GM23338 (cell line): ENCODE results near the gene ECT2. TPM values are rescaled to one million over a fixed set of nuclear protein-coding genes. Genes with fewer than 3 reads are reported as not detected.
A peak's percentile ranks its signal among the peaks of the same experiment; 100 is the strongest.

Experiments used
- ATAC-seq: fragments of 200-7000 bp; cut with Tn5 transposase; 3 replicates; pipeline ENCODE4 v1.9.1; 2020
- DNase-seq: peaks from one replicate; pipeline ENCODE4 v3.0.0-alpha.2; 2015; ENCODE audit warnings: low spot score
- H2AFZ ChIP-seq: fragments of 200-600 bp; sonication (generic); 2 replicates; pipeline ENCODE4 v1.8.0; 2016; ENCODE audit warnings: antibody characterized with exemption, mild to moderate bottlenecking, moderate library complexity
- H3F3A ChIP-seq: fragments of 200-600 bp; sonication (generic); replicated peaks from 2 replicates; pipeline ENCODE4 v1.8.0; 2017; ENCODE audit warnings: antibody characterized with exemption, mixed run types, low read depth
- H3K27ac ChIP-seq: fragments of 200-600 bp; sonication (generic); 2 replicates; pipeline ENCODE4 v1.6.1; 2016; ENCODE audit warnings: low read depth
- H3K27me3 ChIP-seq: fragments of 200-600 bp; sonication (generic); 2 replicates; pipeline ENCODE4 v1.8.0; 2016; ENCODE audit warnings: mild to moderate bottlenecking, mixed run types, moderate library complexity; ENCODE audit not compliant: insufficient read depth
- H3K36me3 ChIP-seq: fragments of 200-600 bp; sonication (generic); 2 replicates; pipeline ENCODE4 v1.8.0; 2016; ENCODE audit warnings: mild to moderate bottlenecking; ENCODE audit not compliant: insufficient read depth
- H3K4me1 ChIP-seq: fragments of 200-600 bp; sonication (generic); 2 replicates; pipeline ENCODE4 v1.8.0; 2016; ENCODE audit warnings: mild to moderate bottlenecking, moderate library complexity; ENCODE audit not compliant: insufficient read depth
- H3K4me2 ChIP-seq: fragments of 200-600 bp; sonication (generic); 2 replicates; pipeline ENCODE4 v1.7.1; 2017; ENCODE audit warnings: mixed run types
- H3K4me3 ChIP-seq: fragments of 200-600 bp; sonication (generic); 2 replicates; pipeline ENCODE4 v1.6.1; 2016; ENCODE audit warnings: mixed run types
- H3K79me2 ChIP-seq: fragments of 200-600 bp; sonication (generic); replicated peaks from 2 replicates; pipeline ENCODE4 v1.8.0; 2017; ENCODE audit warnings: mild to moderate bottlenecking; ENCODE audit not compliant: insufficient read depth
- H3K9me2 ChIP-seq: fragments of 200-600 bp; sonication (generic); 2 replicates; pipeline ENCODE4 v1.8.0; 2017; ENCODE audit not compliant: insufficient read depth
- H4K20me1 ChIP-seq: fragments of 200-600 bp; sonication (generic); replicated peaks from 2 replicates; pipeline ENCODE4 v1.8.0; 2017; ENCODE audit warnings: mild to moderate bottlenecking; ENCODE audit not compliant: insufficient read depth
- H3K27ac Mint-ChIP-seq: 2 replicates; pipeline ENCODE4 v1.8.0; 2020; ENCODE audit warnings: inconsistent platforms, mild to moderate bottlenecking, moderate library complexity, mixed read lengths
- H3K27me3 Mint-ChIP-seq: 3 replicates; pipeline ENCODE4 v1.8.0; 2022; ENCODE audit warnings: low read depth, mild to moderate bottlenecking, moderate library complexity, mixed read lengths, inconsistent platforms; ENCODE audit not compliant: insufficient read depth, poor library complexity
- H3K36me3 Mint-ChIP-seq: 3 replicates; pipeline ENCODE4 v1.8.0; 2021; ENCODE audit warnings: low read depth, mild to moderate bottlenecking, inconsistent platforms, moderate library complexity, mixed read lengths
- H3K4me1 Mint-ChIP-seq: 3 replicates; pipeline ENCODE4 v1.8.0; 2020; ENCODE audit warnings: mild to moderate bottlenecking, inconsistent platforms, mixed read lengths
- H3K4me3 Mint-ChIP-seq: 3 replicates; pipeline ENCODE4 v1.8.0; 2021; ENCODE audit warnings: moderate library complexity, mild to moderate bottlenecking, inconsistent platforms, mixed read lengths
- H3K9me3 Mint-ChIP-seq: 3 replicates; pipeline ENCODE4 v1.8.0; 2020; ENCODE audit warnings: moderate library complexity, mild to moderate bottlenecking, inconsistent platforms, mixed read lengths
- CREB1 ChIP-seq: fragments of 250-450 bp; sonication (Bioruptor Pico); IDR thresholded peaks from 2 replicates; pipeline ENCODE4 v1.5.0; 2020; ENCODE audit warnings: low read depth, mild to moderate bottlenecking, moderate library complexity
- EZH2 ChIP-seq: fragments of 200-600 bp; sonication (generic); IDR thresholded peaks from one replicate; pipeline ENCODE4 v1.8.0; 2017; ENCODE audit warnings: antibody characterized with exemption, mild to moderate bottlenecking, low read depth; ENCODE audit not compliant: unreplicated experiment
- JUNB ChIP-seq: IDR thresholded peaks from one replicate; pipeline ENCODE4 v1.6.1; 2016; ENCODE audit warnings: antibody characterized with exemption; ENCODE audit not compliant: unreplicated experiment
- NANOG ChIP-seq: IDR thresholded peaks from 2 replicates; pipeline ENCODE4 v1.6.1; 2016; ENCODE audit warnings: antibody characterized with exemption, borderline replicate concordance
- POLR2AphosphoS5 ChIP-seq: IDR thresholded peaks from 2 replicates; pipeline ENCODE4 v1.6.1; 2016; ENCODE audit warnings: antibody characterized with exemption, low read depth
- STAT1 ChIP-seq: IDR thresholded peaks from one replicate; pipeline ENCODE4 v1.6.1; 2016; ENCODE audit warnings: antibody characterized with exemption; ENCODE audit not compliant: unreplicated experiment
- ZNF114 ChIP-seq: fragments of 250-450 bp; sonication (Bioruptor Pico); IDR thresholded peaks from 2 replicates; pipeline ENCODE4 v1.5.0; 2020; ENCODE audit warnings: mild to moderate bottlenecking, moderate library complexity
- ZNF331 ChIP-seq: fragments of 250-450 bp; sonication (Bioruptor Pico); IDR thresholded peaks from 2 replicates; pipeline ENCODE4 v1.5.0; 2020; ENCODE audit warnings: low read depth, mild to moderate bottlenecking, moderate library complexity
- polyA plus RNA-seq: library from polyadenylated mRNA; unstranded; fragments of >200 nt; fragmentation: Nextera tagmentation; extraction: Ambion mirVana; gene quantifications from 2 replicates; pipeline ENCODE4 v1.2.1, GENCODE V29; 2016
- total RNA-seq: library from RNA; depleted of rRNA; stranded (reverse); fragments of >200 nt; shearing (Covaris generic); gene quantifications from 2 replicates; pipeline ENCODE4 v1.2.3, GENCODE V29; 2014
- TF ChIP-seq, protein P1 (sequence below): IDR thresholded peaks from one replicate; pipeline ENCODE4 v1.6.1; 2018; ENCODE audit warnings: antibody characterized with exemption; ENCODE audit not compliant: unreplicated experiment
- TF ChIP-seq, protein P2 (sequence below): IDR thresholded peaks from 2 replicates; pipeline ENCODE4 v1.6.1; 2016; ENCODE audit warnings: antibody characterized with exemption

ECT2 gene
- total and polyA plus RNA-seq, 2 experiments from 2014 or later, result 102 to 111 TPM

DNA sequence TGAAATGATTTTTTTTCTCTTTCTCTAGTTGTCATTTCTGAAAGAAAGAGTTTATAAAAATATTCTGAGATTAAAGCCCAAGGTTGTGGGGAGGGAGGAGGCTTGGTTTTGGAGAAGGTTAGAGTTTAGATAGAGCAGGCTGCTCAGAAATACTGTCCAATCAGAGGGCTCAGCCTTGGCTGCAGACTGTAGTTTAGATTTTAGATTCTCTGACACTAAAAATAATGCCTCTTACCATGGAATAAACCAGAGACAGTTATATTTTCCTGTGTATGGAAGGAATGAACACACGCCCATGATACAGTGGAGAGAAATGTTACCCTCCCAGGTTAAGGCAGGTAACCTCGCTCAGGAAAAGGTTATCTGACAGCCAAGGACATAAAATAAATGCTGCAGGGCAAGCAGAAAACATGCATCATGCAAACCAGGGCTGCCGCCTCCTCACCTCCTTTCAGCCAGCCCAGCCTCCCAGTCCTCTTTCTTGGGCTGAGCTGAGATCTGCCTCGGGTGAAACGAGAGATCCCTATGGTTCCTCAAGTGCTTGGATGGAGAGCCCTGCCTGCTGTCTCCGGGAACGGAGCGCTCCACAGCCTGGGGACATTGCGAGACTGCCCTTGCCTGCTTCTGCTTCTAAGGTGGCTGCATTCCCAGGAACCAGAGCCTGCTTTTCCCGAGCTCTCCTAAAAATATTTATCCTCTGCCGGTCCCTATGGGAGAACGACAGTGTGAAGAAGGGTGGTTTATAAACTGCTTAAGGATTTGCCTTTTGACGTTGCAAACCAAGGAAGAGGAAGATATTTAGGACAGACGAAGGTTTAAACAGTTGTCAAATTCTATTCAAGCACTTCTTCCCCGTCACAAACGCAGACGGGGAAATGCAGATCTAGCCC is 40.5 kb upstream of the ECT2 start (continued):
- TF ChIP-seq, protein P1, sequence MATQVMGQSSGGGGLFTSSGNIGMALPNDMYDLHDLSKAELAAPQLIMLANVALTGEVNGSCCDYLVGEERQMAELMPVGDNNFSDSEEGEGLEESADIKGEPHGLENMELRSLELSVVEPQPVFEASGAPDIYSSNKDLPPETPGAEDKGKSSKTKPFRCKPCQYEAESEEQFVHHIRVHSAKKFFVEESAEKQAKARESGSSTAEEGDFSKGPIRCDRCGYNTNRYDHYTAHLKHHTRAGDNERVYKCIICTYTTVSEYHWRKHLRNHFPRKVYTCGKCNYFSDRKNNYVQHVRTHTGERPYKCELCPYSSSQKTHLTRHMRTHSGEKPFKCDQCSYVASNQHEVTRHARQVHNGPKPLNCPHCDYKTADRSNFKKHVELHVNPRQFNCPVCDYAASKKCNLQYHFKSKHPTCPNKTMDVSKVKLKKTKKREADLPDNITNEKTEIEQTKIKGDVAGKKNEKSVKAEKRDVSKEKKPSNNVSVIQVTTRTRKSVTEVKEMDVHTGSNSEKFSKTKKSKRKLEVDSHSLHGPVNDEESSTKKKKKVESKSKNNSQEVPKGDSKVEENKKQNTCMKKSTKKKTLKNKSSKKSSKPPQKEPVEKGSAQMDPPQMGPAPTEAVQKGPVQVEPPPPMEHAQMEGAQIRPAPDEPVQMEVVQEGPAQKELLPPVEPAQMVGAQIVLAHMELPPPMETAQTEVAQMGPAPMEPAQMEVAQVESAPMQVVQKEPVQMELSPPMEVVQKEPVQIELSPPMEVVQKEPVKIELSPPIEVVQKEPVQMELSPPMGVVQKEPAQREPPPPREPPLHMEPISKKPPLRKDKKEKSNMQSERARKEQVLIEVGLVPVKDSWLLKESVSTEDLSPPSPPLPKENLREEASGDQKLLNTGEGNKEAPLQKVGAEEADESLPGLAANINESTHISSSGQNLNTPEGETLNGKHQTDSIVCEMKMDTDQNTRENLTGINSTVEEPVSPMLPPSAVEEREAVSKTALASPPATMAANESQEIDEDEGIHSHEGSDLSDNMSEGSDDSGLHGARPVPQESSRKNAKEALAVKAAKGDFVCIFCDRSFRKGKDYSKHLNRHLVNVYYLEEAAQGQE, result no peak
- TF ChIP-seq CREB1 (no peak), ZNF114 (CRISPR knock-in tag) (no peak), JUNB (no peak), STAT1 (no peak), POLR2AphosphoS5 (no peak), EZH2 (no peak), ZNF331 (CRISPR knock-in tag) (no peak), NANOG (no peak)
- TF ChIP-seq, protein P2, sequence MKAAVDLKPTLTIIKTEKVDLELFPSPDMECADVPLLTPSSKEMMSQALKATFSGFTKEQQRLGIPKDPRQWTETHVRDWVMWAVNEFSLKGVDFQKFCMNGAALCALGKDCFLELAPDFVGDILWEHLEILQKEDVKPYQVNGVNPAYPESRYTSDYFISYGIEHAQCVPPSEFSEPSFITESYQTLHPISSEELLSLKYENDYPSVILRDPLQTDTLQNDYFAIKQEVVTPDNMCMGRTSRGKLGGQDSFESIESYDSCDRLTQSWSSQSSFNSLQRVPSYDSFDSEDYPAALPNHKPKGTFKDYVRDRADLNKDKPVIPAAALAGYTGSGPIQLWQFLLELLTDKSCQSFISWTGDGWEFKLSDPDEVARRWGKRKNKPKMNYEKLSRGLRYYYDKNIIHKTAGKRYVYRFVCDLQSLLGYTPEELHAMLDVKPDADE, result no peak

DNA sequence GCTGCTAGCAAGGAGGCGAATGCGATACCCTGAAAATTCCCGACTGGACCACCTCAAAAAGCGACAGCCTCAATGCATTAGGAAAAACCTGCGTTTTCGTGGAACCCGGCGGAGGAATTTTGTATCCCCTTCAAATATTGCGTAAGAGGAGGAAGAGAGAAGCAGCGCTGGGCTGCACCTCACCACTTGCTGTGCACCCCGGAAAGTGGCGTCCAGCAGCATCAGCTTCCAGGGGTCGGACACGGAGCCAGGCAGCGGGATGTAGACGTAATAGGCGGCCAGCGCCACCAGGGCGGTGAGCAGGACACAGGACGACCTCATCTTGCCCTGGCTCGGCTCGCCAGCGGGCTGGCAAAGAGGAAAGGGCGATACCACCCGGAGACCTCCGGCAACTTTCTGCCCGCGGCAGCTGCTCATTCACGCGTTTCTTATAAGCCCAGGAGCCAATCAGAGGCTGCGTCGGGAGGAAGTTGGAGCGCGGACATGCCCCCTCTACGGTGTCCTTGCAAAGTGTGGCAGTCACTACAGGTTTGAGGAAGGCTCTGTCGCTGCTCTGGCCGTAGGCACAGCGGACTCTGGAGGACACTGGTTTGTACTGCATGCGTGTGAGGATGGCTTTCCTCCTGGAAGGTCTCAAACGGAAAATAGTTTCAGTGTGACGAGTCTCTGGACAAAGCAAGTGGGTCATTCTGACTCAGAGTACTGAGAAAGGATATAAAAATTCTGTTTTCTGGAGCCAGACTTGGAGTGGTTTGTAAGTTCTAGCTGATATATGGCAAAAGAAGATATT is 39.7 kb upstream of the ECT2 start, which contains the start of gene NCEH1:
TSS of gene NCEH1 (minus strand) at position 404 of the 790 bp plus-strand sequence. CDS start at position 321, 83 bp downstream.
- H3K4me1 ChIP-seq, result no peaks in the 10 kb centered on the region; the same call in 1 of the 2 replicates
- Mint-ChIP-seq H3K4me3 (peak within 1 kb of the TSS; percentile 97), H3K27ac (peak within 1 kb of the TSS; percentile 41; the same call in 1 of the 2 replicates), H3K9me3 (no peaks in the 10 kb centered on the region), H3K4me1 (peaks cover 9% of the 10 kb centered on the region; the same call in 2 of the 3 replicates), H3K27me3 (peaks cover 5% of the 10 kb centered on the region), H3K36me3 (no peaks in the 10 kb centered on the region)
- H3K27ac ChIP-seq, result no peak within 1 kb of the TSS
- H3F3A ChIP-seq, result no peaks in the 10 kb centered on the region
- DNase-seq (peak; percentile 96), ATAC-seq (peak; percentile 98)
- H3K4me2 ChIP-seq, result peak within 1 kb of the TSS; percentile 81
- H3K4me3 ChIP-seq, result peak within 1 kb of the TSS; percentile 77
- no peaks in the 10 kb centered on the region for H3K36me3 ChIP-seq
- H3K9me2 ChIP-seq, result no peaks in the 10 kb centered on the region
- no peaks in the 10 kb centered on the region for H4K20me1 ChIP-seq
- 0 out of 2 replicates have a peak, but pooled peaks cover 7% of the 10 kb centered on the region for H3K27me3 ChIP-seq
- H2AFZ ChIP-seq, result peak within 1 kb of the TSS; percentile 91
- H3K79me2 ChIP-seq, result peaks cover 4% of the 10 kb centered on the region; the same call in 1 of the 2 replicates
- TF ChIP-seq STAT1 (no peak), POLR2AphosphoS5 (peak; percentile 91), ZNF114 (CRISPR knock-in tag) (no peak)
- TF ChIP-seq, protein P2, result no peak
